Activated naive CD4-positive, alpha-beta T cell treated with Interleukin-2 at 50 U/mL for 16 hours (primary cell): Measurements from ENCODE around the gene FZD1.

ENCODE experiments used
- DNase-seq: peaks from one replicate; pipeline ENCODE4 v3.0.0-alpha.2; 2020

Gene FZD1

GRCh38 chr7:91264046-91264923 is at the start of gene FZD1:
Gene FZD1, plus strand, starts transcription at chr7:91264433. Its CDS starts 448 bp downstream, at chr7:91264881.
- peak; percentile 9 for DNase-seq

GRCh38 chr7:91226411-91226810 is 37.8 kb upstream of the FZD1 start:
- DNase-seq, result no peak

- no peak for DNase-seq
Observed at GRCh38 chr7:91228327-91228726, 35.9 kb upstream of the FZD1 start.

GRCh38 chr7:91228927-91229558 is 35.2 kb upstream of the FZD1 start:
- no peak for DNase-seq

- no peak for DNase-seq
Observed at GRCh38 chr7:91230100-91230499, 34.1 kb upstream of the FZD1 start.

- DNase-seq, result no peak
Observed at GRCh38 chr7:91230503-91230902, 33.7 kb upstream of the FZD1 start.

GRCh38 chr7:91233212-91233611 is 31.0 kb upstream of the FZD1 start:
- DNase-seq, result no peak

- DNase-seq, result no peak
Observed at GRCh38 chr7:91235211-91235832, 28.9 kb upstream of the FZD1 start.

GRCh38 chr7:91239171-91239604 is 25.0 kb upstream of the FZD1 start:
- DNase-seq, result no peak

GRCh38 chr7:91239772-91240171 is 24.5 kb upstream of the FZD1 start:
- no peak for DNase-seq

- no peak for DNase-seq
Observed at GRCh38 chr7:91240376-91240941, 23.8 kb upstream of the FZD1 start.

GRCh38 chr7:91242097-91242844 is 22.0 kb upstream of the FZD1 start:
- no peak for DNase-seq

- DNase-seq, result no peak
Observed at GRCh38 chr7:91243591-91244301, 20.5 kb upstream of the FZD1 start.

- DNase-seq, result no peak
Observed at GRCh38 chr7:91247500-91247899, 16.7 kb upstream of the FZD1 start.

- DNase-seq, result no peak
Observed at GRCh38 chr7:91248996-91249395, 15.2 kb upstream of the FZD1 start.

GRCh38 chr7:91249506-91250233 is 14.6 kb upstream of the FZD1 start:
- no peak for DNase-seq

GRCh38 chr7:91250706-91251105 is 13.5 kb upstream of the FZD1 start:
- DNase-seq, result no peak

- DNase-seq, result no peak
Observed at GRCh38 chr7:91251877-91252276, 12.4 kb upstream of the FZD1 start.

- DNase-seq, result no peak
Observed at GRCh38 chr7:91263384-91264045, 718 bp upstream of the FZD1 start.

- DNase-seq, result no peak
Observed at GRCh38 chr7:91264924-91265681, 870 bp downstream of the FZD1 start.
